Sigmoid colon (tissue), 7 donors: Measurements from ENCODE around the gene OTOP2. TPM values are rescaled to one million over a fixed set of nuclear protein-coding genes. Genes with fewer than 3 reads are reported as not detected.

Experiments
- DNase-seq: peaks from one replicate; pipeline ENCODE4 v3.0.0-alpha.2; 2019
- H3K27ac ChIP-seq, 4 donors: fragments of 200-600 bp; sonication (generic); one replicate each; pipeline ENCODE4 v1.5.1; 2016 to 2019; ENCODE audit warnings: mild to moderate bottlenecking in 1 of 4
- H3K27me3 ChIP-seq, 3 donors: fragments of 200-600 bp; sonication (generic); one replicate each; pipeline ENCODE4 v1.5.1; 2019; ENCODE audit warnings: mild to moderate bottlenecking in 1 of 3
- H3K36me3 ChIP-seq, 4 donors: fragments of 200-600 bp; sonication (generic); one replicate each; pipeline ENCODE4 v1.5.1; 2016 to 2019
- H3K4me1 ChIP-seq, 4 donors: fragments of 200-600 bp; sonication (generic); one replicate each; pipeline ENCODE4 v1.5.1; 2017 to 2019
- H3K4me3 ChIP-seq, 4 donors: fragments of 200-600 bp; sonication (generic); one replicate each; pipeline ENCODE4 v1.5.1; 2017 to 2019; ENCODE audit warnings: mild to moderate bottlenecking in 2 of 4, moderate library complexity in 1 of 4
- H3K9me3 ChIP-seq, 4 donors: fragments of 200-600 bp in 3 of 4; sonication (generic) in 3 of 4; one replicate each; pipeline versions ENCODE4 v1.5.1 to v1.6.1; 2013 to 2019
- CTCF ChIP-seq, 4 experiments: fragments of 450-650 bp in 3 of 4; fragments of 200-600 bp in 1 of 4; IDR thresholded peaks; one replicate each; pipeline ENCODE4 v1.5.1; 2016 to 2019; ENCODE audit warnings: antibody characterized with exemption in 4 of 4, mild to moderate bottlenecking in 3 of 4, moderate library complexity in 2 of 4
- EP300 ChIP-seq, 4 donors: sonication (generic); formaldehyde crosslinking; IDR thresholded peaks; one replicate each; pipeline ENCODE4 v1.6.1; 2017; ENCODE audit warnings: antibody characterized with exemption in 4 of 4
- POLR2A ChIP-seq, 2 donors: fragments of 450-650 bp; IDR thresholded peaks; one replicate each; pipeline ENCODE4 v1.6.1; 2016; ENCODE audit warnings: antibody characterized with exemption in 2 of 2, mild to moderate bottlenecking in 2 of 2, moderate library complexity in 2 of 2
- POLR2AphosphoS5 ChIP-seq, 4 donors: sonication (generic); formaldehyde crosslinking; IDR thresholded peaks; one replicate each; pipeline ENCODE4 v1.6.1; 2017; ENCODE audit warnings: antibody characterized with exemption in 4 of 4
- WGBS, 2 donors: extraction: QIAGEN DNeasy Blood & Tissue Kit; methylation state at CpG; one replicate each; pipeline ENCODE4 v1.1.7; 2013; 5-methylcytosine and 5-hydroxymethylcytosine counted together
- intact Hi-C: fragments of 100-400 bp; cut with DNase I; formaldehyde crosslinking; loops from one replicate; pipeline ENCODE4 v1.15.1; 2023
- polyA plus RNA-seq, 3 donors: library from polyadenylated mRNA; stranded (reverse); fragments of 200-250 nt; gene quantifications; one replicate each; pipeline ENCODE4 v1.2.3, GENCODE V29; 2013
- total RNA-seq, 4 donors: library from RNA; depleted of rRNA; stranded (reverse); fragments of >200 nt; gene quantifications; one replicate each; pipeline ENCODE4 v1.1.0, GENCODE V29; 2016
- donor health status: healthy with polysubstance abuse.
- donor health status: Bipolar disorder and iron deficiency.
- donor health status: healthy.

OTOP2 gene
- total and polyA plus RNA-seq, 7 donors: 0.36 to 21.0 (median 4.8) TPM; not detected in 2

- intact Hi-C loops: no loop called here
- Histone ChIP-seq H3K36me3 (no peaks in the 10 kb centered on the region), H3K4me1 (peaks cover 0 to 13% (median 8%) of the 10 kb centered on the region in 4 donors), H3K9me3 (no peaks in the 10 kb centered on the region), H3K27ac (no peak overlapping the region), H3K4me3 (no peak overlapping the region), H3K27me3 (peaks cover 24 to 81% (median 44%) of the 10 kb centered on the region in 3 donors)
- TF ChIP-seq CTCF (IDR thresholded peaks at IDR 0.05) (no peak), EP300 (IDR thresholded peaks at IDR 0.05) (no peak), POLR2AphosphoS5 (IDR thresholded peaks at IDR 0.05) (no peak)
- DNase-seq: no peak
- WGBS, 2 donors: 58 to 71% methylated on average over 3 of the region's 3 CpGs
These were observed 11.0 kb downstream of the OTOP2 start for GRCh38 chr17:74935048-74935447.

- Histone ChIP-seq H3K27me3 (peaks cover 24 to 79% (median 38%) of the 10 kb centered on the region in 3 donors), H3K4me3 (no peak within 1 kb of the TSS), H3K9me3 (no peaks in the 10 kb centered on the region), H3K4me1 (peaks cover 0 to 13% (median 8%) of the 10 kb centered on the region in 4 donors), H3K27ac (no peak within 1 kb of the TSS), H3K36me3 (no peaks in the 10 kb centered on the region)
- TF ChIP-seq CTCF (IDR thresholded peaks at IDR 0.05) (no peak), EP300 (IDR thresholded peaks at IDR 0.05) (no peak), POLR2AphosphoS5 (IDR thresholded peaks at IDR 0.05) (no peak), POLR2A (IDR thresholded peaks at IDR 0.05) (no peak)
- intact Hi-C loops: no loop called here
- WGBS, 2 donors: 3 to 5% methylated on average over 78 of the region's 78 CpGs
- no peak for DNase-seq
These were observed 11.8 kb downstream of the OTOP2 start, which contains the start of gene OTOP3 for GRCh38 chr17:74935585-74936469. TSS of gene OTOP3 (plus strand) at chr17:74935898. CDS start at chr17:74935922, 24 bp downstream.

DNA sequence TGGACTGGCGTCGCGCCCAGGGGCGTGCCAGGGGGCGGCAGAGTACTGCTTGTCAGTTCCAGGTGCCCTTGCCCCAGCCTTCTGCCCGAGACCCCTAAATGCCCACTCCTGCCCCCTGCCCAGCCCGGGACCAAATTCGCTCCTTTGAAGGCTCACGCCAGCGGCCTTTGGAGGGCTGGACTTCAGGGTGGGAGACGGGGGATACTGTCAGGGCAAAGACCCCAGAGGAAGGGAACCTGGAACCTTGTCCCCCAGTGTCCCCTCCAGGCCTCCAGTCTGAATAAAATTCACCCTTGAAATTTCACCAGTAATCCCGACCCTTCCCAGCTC is 12.4 kb downstream of the OTOP2 start:
- Histone ChIP-seq H3K36me3 (no peaks in the 10 kb centered on the region), H3K4me1 (peaks cover 0 to 13% (median 8%) of the 10 kb centered on the region in 4 donors), H3K27ac (no peak overlapping the region), H3K27me3 (peaks cover 24 to 80% (median 43%) of the 10 kb centered on the region in 3 donors), H3K4me3 (no peak overlapping the region), H3K9me3 (no peaks in the 10 kb centered on the region)
- intact Hi-C loops: no loop called here
- WGBS, 2 donors: 17 to 21% methylated on average over 12 of the region's 12 CpGs
- TF ChIP-seq CTCF (IDR thresholded peaks at IDR 0.05) (no peak), EP300 (IDR thresholded peaks at IDR 0.05) (no peak), POLR2AphosphoS5 (IDR thresholded peaks at IDR 0.05) (no peak), POLR2A (IDR thresholded peaks at IDR 0.05) (no peak)
- no peak for DNase-seq

DNA sequence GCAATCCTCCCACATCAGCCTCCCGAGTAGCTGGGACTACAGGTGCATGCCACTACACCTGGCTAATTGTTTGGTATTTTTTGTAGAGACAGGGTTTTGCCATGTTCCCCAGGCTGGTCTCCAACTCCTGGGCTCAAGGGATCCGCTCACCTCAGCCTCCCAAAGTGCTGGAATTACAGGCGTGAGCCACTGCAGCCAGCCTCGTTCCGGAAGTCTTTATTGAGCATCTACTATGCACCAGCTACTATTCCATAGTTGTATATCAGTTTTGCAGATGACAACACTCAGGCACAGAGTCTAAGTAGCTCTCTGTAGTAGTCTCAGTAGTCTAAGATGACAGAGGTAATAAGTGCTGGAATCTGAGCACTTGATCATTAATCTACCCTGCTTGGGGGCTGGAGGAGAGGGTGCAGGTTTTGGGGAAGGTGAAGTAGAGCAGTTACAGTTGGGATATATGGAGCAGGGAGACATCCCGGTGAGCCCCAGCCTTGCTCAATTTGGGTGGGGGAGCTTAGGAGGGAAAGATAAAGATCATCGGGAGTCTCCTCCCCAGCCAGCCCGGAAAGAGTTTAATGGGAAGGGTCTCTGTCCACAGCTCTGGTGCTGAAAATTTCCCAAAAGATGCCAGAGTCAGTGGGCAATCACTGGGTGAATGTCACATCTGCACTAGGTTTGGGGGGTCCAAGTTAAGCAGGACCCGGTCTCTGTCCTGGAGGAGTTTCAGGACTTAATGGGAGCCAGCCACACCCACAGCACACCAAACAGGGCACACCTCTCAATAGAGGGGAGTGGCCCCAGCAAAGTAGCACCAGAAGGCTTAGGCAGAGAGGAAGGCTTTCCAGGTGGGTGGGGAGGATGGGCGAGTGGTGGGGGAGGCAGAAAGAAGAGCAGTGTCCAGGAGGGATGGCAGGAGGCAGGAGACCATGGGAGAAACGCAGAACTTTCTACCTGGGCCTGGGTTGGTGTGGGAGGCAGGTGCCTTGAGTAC is 13.3 kb downstream of the OTOP2 start:
- 45 to 51% methylated on average over 11 of the region's 11 CpGs for WGBS, 2 donors
- H3K36me3 ChIP-seq: no peaks in the 10 kb centered on the region
- peaks cover 0 to 13% (median 8%) of the 10 kb centered on the region in 4 donors for H3K4me1 ChIP-seq
- no peak for DNase-seq
- H3K27me3 ChIP-seq: peaks cover 24 to 82% (median 52%) of the 10 kb centered on the region in 3 donors
- TF ChIP-seq POLR2A (IDR thresholded peaks at IDR 0.05): no peak
- TF ChIP-seq EP300 (IDR thresholded peaks at IDR 0.05): no peak
- no peak for TF ChIP-seq CTCF (IDR thresholded peaks at IDR 0.05)
- no peak for TF ChIP-seq POLR2AphosphoS5 (IDR thresholded peaks at IDR 0.05)
- no peak overlapping the region for H3K27ac ChIP-seq
- intact Hi-C loops: no loop called here
- H3K9me3 ChIP-seq: no peaks in the 10 kb centered on the region
- no peak overlapping the region for H3K4me3 ChIP-seq
